Measurements from ENCODE around the gene A4GALT.
A peak's percentile ranks its signal among the peaks of the same experiment; 100 is the strongest.

Gene A4GALT

GRCh38 chr22:42648017-42648367 lies 72.7 kb downstream of the A4GALT start:
- H3K9me3 Mint-ChIP-seq = no peaks in the 10 kb centered on the region
- CTCF ChIA-PET = no interaction called here
- DNase-seq = no peak
- peak overlapping the region; percentile 94 for H3K27ac Mint-ChIP-seq
- peaks cover 14% of the 10 kb centered on the region for H3K27me3 Mint-ChIP-seq
- no peaks in the 10 kb centered on the region for H3K36me3 Mint-ChIP-seq
- H3K4me1 Mint-ChIP-seq = peaks cover 33% of the 10 kb centered on the region
- peak overlapping the region; percentile 94 for H3K4me3 Mint-ChIP-seq

GRCh38 chr22:42646569-42647525 lies 73.8 kb downstream of the A4GALT start:
- DNase-seq = no peak
- CTCF ChIA-PET = interaction anchor here (0.7 kb wide), 1 partner anchor 247 kb away, joined by 3 read pairs; no protein-coding TSS in a partner anchor
- Mint-ChIP-seq H3K4me3 (peak overlapping the region; percentile 94), H3K27me3 (peaks cover 7% of the 10 kb centered on the region), H3K36me3 (no peaks in the 10 kb centered on the region), H3K9me3 (no peaks in the 10 kb centered on the region), H3K27ac (peak overlapping the region; percentile 33), H3K4me1 (peaks cover 33% of the 10 kb centered on the region)

- no peak for DNase-seq
- H3K27me3 Mint-ChIP-seq = peaks cover 3% of the 10 kb centered on the region
- H3K4me1 Mint-ChIP-seq = peaks cover 33% of the 10 kb centered on the region
- CTCF ChIA-PET = interaction anchor here (0.7 kb wide), 1 partner anchor 247 kb away, joined by 3 read pairs; no protein-coding TSS in a partner anchor
- no peak overlapping the region for H3K27ac Mint-ChIP-seq
- no peaks in the 10 kb centered on the region for H3K9me3 Mint-ChIP-seq
- H3K4me3 Mint-ChIP-seq = no peak overlapping the region
- H3K36me3 Mint-ChIP-seq = no peaks in the 10 kb centered on the region
These were observed 74.6 kb downstream of the A4GALT start for GRCh38 chr22:42645938-42646568.

GRCh38 chr22:42645341-42645937 lies 75.2 kb downstream of the A4GALT start:
- no peak for DNase-seq
- Mint-ChIP-seq H3K4me3 (no peak overlapping the region), H3K36me3 (no peaks in the 10 kb centered on the region), H3K4me1 (peaks cover 33% of the 10 kb centered on the region), H3K27me3 (no peaks in the 10 kb centered on the region), H3K9me3 (no peaks in the 10 kb centered on the region), H3K27ac (no peak overlapping the region)
- CTCF ChIA-PET = no interaction called here

GRCh38 chr22:42644422-42645340 lies 76.0 kb downstream of the A4GALT start:
- H3K27me3 Mint-ChIP-seq = no peaks in the 10 kb centered on the region
- CTCF ChIA-PET = interaction anchor here (0.6 kb wide), 1 partner anchor 437 kb away, joined by 3 read pairs; no protein-coding TSS in a partner anchor
- no peak overlapping the region for H3K4me3 Mint-ChIP-seq
- peaks cover 32% of the 10 kb centered on the region for H3K4me1 Mint-ChIP-seq
- no peak overlapping the region for H3K27ac Mint-ChIP-seq
- DNase-seq = no peak
- H3K9me3 Mint-ChIP-seq = no peaks in the 10 kb centered on the region
- H3K36me3 Mint-ChIP-seq = no peaks in the 10 kb centered on the region

- Mint-ChIP-seq H3K27ac (no peak overlapping the region), H3K4me1 (peaks cover 30% of the 10 kb centered on the region), H3K36me3 (no peaks in the 10 kb centered on the region)
These were observed 76.8 kb downstream of the A4GALT start for GRCh38 chr22:42643634-42644421.

GRCh38 chr22:42642806-42643633 lies 77.7 kb downstream of the A4GALT start:
- DNase-seq = no peak
- Mint-ChIP-seq H3K9me3 (no peaks in the 10 kb centered on the region), H3K4me3 (no peak overlapping the region), H3K36me3 (no peaks in the 10 kb centered on the region), H3K4me1 (peaks cover 26% of the 10 kb centered on the region), H3K27ac (no peak overlapping the region), H3K27me3 (no peaks in the 10 kb centered on the region)
- CTCF ChIA-PET = interaction anchor here (1.1 to 1.2 kb wide), 3 partner anchors 18 to 22 kb away, joined by 3 to 5 read pairs (median 3); no protein-coding TSS in a partner anchor

More at GRCh38 chr22:42643634-42644421, 76.8 kb downstream of the A4GALT start:
- Mint-ChIP-seq H3K9me3 (no peaks in the 10 kb centered on the region), H3K4me3 (no peak overlapping the region), H3K27me3 (no peaks in the 10 kb centered on the region)
- CTCF ChIA-PET = interaction anchor here (1.1 kb wide), 2 partner anchors 19 to 23 kb away, joined by 3 to 5 read pairs; no protein-coding TSS in a partner anchor
- DNase-seq = no peak

Measured in activated naive CD4-positive, alpha-beta T cell treated with anti-CD3 and anti-CD28 coated beads, Interleukin-2, amount 10 ng/mL, durations not matched to agents 7 days and 5 days (primary cell).